Dedifferentiated amniotic fluid mesenchymal stem cell (primary cell): ENCODE results near the gene SLC18A3.

Experiments
- DNase-seq: peaks from one replicate; pipeline ENCODE4 v3.0.0-alpha.2; 2016; ENCODE audit errors: extremely low spot score

SLC18A3 gene

GRCh38 chr10:49651039-49651835, 41.1 kb downstream of the SLC18A3 start:
- DNase-seq = no peak

- no peak for DNase-seq
These were observed 41.8 kb downstream of the SLC18A3 start for GRCh38 chr10:49651917-49652316.

GRCh38 chr10:49652421-49653272, 42.5 kb downstream of the SLC18A3 start:
- DNase-seq = no peak

- no peak for DNase-seq
These were observed 43.3 kb downstream of the SLC18A3 start for GRCh38 chr10:49653273-49653929.

- DNase-seq = no peak
These were observed 44.1 kb downstream of the SLC18A3 start for GRCh38 chr10:49654036-49654693.

- DNase-seq = no peak
These were observed 45.0 kb downstream of the SLC18A3 start for GRCh38 chr10:49655099-49655498.

- no peak for DNase-seq
These were observed 46.9 kb downstream of the SLC18A3 start for GRCh38 chr10:49656845-49657493.

- no peak for DNase-seq
These were observed 47.5 kb downstream of the SLC18A3 start for GRCh38 chr10:49657606-49658005.

GRCh38 chr10:49661140-49661856, 51.2 kb downstream of the SLC18A3 start:
- no peak for DNase-seq
